ENCODE results near the gene DCLK1.
"Not testable (repeated sequence)": the region's sequence is repeated elsewhere in the genome, so short reads cannot be mapped to it uniquely, and the experiment has no call there.

DCLK1 gene

DNA sequence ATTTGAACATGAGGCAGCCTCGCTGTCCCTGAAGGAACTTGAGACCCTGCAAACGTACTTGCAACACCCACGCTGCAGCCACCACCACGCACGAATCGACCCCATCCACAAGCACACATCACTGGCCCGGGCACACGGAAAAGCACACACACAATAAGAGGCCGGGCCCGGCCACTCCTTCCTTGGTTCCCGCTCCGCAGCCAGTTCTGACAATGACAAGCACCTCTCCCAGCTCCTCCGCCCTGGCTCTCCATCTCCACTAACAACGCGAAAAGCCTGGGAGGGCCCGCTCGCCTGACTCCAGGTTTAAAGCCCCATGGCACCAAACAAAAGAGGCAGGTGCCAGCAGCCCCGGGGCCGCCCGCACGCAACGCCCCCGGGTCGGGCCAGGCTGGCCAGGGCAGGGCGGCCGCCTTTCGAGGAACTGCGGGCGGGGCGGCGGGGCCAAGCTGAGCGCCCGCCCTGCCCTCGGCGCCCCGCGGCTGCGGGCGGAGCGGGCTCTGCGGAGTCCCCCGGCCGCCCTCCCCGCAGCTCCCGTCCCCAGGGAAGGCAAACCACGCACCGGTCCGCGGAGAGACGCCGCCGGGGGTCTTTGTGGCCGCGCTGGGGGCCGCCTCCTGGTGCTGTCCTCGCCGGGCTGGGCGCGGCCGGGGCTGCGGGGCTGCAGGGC is 495 bp downstream of the DCLK1 start:
- DNase-seq: peak; percentile 12

DNA sequence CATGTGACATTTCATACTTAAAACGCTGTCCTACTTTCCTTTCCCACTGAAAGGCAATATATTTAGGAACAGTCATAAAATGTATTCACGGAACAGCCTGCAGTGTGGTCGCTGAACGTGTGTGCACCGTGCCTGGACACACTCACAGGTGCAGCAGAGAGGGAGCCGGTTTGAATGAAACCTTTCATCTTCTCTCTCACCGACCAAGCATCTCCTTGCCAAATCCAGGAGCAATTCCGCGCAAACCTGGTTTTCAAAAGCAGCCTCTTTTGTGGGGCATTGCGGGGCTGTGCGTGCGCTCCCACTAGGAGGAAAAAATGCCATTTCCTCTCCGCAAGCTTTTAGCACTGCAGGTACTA is 1.0 kb downstream of the DCLK1 start:
- no peak for DNase-seq

DNA sequence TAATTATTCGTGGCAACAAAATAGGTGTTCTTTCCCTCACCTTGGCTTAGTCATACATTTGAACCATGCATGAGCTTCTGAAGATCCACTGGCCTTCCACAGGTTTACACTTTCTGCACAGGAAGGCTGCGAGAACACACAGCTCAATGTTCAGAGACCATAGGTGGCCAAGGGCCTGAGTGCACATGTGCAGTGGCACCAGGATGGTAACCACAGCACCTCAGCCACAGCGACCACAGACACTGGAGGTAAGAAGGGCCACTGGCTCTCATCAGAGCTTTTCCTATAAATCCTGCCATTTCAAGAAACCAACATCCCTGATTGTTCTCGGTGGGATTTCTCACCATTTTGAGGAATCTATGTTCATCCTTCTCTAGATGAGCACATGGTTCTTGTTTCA is 1.6 kb downstream of the DCLK1 start:
- DNase-seq: no peak

DNA sequence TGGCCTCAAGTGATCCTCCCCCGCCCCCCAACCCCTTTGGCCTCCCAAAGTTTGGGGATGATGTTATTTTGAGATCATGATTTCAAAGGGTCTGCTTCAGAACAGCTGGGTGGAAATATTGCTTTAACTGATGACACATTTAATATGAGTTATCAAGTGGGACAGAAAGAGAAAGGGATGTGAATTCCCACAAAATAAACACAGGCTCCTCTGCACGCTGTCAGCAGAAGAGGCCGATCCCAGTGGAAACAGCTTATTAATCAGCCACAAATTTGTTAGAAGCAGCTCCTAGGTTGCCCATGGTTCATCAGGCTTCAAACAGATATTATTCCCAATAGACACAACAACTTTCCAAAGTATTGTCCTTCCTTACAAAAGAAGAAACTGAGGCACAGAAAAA is 4.7 kb downstream of the DCLK1 start:
- DNase-seq: no peak

DNA sequence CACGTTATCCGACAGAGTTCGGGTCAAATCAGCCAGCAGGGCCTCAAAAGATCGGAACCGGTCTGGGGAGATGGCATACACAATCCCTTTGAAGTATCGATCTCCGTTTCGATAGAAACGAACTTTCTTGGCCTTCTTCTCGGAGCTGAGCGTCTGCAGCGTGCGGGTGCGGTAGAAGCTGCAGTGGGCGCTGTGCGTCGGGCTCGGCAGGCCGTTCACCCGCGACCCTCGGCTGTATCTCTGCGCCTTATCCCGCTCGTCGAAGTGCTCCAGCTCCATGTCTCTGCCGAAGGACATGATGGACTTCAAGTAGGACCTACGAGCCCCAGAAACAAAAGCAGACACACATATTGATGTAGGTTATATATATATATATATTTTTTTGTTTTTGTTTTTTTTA is 5.3 kb downstream of the DCLK1 start:
- no peak for DNase-seq

DNA sequence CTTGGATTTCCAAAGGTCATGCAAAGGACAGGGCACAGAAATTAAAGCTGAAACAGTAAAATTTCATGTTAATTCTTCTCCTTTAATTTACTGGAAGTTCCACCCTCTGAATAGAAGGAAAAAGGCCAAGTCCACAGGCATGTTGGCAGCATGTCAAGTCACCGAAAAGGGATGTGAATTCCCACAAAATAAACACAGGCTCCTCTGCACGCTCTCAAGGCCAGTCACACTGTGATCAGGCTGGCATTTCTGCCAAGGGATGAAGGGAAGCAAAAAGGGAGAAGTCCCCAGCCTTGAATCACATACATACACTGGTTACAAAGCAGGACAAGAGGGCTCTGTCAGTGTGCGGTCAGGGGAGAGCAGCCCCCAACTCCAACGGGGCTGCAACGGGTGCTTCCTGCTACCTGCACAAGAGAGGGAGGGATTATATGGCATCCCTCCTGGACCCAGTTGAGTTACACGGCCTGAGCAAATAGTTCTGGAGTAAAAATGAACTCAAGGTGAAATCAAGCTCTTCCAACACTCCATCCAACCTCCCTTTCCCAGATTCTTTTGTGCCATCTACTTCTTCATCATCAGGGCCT is 6.9 kb downstream of the DCLK1 start:
- peak; percentile 77 for DNase-seq

DNA sequence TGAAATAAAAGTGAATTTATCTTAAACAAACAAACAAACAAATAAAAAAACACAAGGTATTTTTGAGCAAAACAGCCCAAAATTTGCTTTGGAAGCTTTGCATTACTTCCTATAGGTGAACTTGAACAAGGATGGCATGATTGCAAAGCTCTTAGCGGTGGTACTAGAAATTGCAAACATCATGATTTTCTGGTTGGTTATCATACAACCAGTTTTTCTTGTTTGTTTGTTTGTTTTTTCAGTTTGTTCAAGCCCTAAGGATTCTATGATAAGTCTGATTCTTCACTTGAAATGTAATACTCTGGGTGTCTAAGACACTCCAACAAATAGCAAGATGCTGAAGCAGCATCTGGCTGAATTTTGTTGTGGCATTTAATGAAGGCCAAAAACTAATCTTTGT is 15.9 kb downstream of the DCLK1 start:
- DNase-seq: no peak

DNA sequence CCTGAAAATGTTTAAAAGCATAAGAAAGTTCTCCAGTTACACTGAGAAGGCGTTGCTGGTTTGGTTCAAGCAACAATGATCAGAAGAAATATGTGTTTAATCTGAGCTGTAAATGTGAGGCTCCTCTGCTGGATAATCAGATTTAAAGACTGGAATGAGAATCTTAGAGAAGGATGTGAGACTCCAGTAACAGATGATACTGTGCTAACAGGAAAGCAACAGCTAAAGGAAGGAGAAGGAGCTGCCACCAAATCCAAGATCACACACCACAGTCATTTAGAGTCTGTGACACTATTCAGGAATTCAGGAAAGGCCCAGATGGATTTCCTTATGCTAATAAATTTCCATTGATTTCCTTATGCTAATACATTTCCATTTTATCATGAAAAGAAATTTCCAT is 16.9 kb downstream of the DCLK1 start:
- DNase-seq: no peak

DNA sequence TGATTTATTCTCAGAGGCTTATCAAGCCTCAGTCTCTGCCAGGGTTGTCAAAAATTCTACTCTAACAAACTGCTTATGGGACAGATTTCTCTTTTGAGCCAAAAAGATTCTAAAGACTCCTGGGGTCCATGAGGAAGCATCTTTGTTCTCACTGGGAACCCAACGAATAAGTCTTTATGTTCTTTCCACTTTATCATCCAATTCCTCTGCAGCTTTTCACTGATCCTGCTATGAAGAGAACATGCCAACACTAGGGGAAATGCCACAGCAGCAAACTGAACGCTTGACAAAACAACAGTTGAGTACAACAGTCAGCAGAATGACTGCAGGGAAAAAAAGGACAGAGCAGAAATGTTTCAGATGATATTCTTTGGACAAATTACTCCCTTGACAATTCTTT is 22.2 kb downstream of the DCLK1 start:
- no peak for DNase-seq

DNA sequence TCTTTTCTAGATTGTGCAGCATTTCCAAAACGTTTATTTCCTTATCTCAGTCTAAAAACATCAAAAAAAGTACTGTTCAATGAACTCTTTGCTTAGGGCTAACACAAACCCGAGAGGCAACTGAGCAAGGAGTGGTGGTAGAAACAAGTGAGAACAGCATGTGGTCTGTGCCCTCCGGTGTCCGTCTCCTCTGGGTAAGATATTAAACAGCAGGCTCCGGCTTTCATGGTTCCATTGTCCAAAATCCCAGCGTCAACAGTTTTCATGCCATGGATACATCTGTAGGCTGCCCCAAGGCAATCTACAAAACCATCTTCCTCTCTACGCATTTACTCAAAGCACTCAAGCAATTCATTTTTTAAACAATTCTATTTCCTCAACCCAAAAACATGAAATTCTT is 22.8 kb downstream of the DCLK1 start:
- DNase-seq: no peak

DNA sequence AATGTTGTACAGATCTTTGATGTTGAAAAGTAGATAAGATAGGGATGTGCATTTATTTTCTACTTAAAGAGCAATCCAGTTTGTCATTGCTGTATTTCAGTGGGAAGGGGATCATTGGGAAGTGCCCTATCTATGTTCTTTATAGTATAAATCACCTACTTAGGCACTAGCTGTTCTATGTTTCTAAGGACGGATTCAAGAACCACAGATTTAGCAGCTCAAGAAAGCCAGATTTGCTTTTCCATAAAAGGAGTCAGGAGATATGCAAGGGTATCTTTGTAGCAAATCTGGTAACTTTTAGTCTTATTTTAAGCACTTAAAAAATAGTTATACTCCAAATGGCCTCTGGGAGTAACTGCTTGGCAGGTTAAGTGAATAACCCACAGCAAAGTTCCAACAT is 23.7 kb downstream of the DCLK1 start:
- DNase-seq: no peak

DNA sequence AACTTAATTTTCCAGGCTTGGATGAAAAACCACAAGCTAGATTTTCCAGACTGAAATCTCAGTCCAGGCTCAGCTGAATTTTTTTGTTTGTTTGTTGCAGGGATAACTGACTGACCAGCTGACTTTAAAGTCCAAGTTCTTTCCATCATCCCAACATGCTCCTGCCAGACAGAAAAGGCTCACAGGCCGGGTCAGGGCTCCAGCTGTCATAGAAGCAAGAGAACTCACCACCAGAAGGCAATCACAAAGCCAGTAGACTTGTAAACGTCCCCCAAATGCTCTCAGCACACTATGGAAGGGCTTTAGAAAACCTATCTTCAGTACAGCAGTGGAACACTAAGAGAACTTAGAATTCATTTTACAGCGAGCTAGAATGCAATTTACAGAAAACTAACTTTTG is 25.5 kb downstream of the DCLK1 start:
- DNase-seq: no peak

DNA sequence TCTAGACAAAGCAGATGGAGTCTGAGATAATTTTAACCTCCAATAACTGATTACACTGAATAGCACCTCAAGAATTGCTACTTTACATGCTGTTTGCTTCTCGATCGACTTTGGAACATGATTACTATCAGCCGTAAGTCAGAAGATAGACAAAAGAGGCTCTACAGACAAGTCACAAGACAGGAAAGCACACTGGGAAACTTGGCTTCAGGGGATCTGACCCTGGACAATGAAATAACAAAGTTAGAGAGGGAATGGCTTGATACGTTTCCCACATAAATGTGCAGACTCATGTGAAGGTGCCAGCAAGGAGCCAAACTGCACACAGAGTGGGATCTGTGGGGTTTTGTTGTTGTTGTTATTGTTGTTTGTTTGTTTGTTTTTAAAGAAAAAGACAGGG is 28.5 kb downstream of the DCLK1 start:
- no peak for DNase-seq

DNA sequence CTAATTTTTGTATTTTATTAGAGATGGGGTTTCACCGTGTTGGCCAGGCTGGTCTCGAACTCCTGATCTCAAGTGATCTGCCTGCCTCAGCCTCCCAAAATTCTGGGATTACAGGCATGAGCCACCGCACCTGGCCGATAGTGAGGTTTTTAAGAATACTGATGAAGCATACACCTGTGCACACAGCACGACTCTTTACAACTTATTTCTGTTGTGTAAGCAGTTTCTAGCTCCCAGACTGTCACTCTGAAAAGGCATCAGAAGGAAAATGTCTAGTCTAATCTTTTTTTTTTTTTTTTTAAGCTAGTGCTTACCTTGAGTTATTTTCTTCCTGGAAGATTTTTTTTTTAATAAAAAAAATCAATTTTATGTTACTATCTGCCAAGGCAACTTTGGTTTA is 29.3 kb downstream of the DCLK1 start:
- DNase-seq: not testable (repeated sequence)

DNA sequence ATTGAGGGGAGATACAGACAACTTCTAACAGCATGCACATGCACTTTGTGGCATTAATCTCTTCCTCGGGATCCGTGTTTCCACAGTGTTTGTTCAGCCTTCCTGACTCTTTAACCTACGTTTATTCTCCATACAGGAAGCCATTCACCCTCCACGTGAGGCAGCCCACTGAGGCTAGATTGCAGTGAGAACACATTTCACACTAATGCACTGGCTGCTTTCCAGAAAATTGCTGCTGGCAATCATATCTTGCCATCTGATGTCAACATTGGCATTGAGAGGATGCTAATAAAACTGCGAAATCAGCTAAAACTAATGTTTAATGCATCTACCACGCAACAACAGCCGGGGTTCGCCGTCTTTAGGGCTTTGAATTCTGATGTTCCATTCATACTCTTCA is 30.0 kb downstream of the DCLK1 start:
- no peak for DNase-seq

DNA sequence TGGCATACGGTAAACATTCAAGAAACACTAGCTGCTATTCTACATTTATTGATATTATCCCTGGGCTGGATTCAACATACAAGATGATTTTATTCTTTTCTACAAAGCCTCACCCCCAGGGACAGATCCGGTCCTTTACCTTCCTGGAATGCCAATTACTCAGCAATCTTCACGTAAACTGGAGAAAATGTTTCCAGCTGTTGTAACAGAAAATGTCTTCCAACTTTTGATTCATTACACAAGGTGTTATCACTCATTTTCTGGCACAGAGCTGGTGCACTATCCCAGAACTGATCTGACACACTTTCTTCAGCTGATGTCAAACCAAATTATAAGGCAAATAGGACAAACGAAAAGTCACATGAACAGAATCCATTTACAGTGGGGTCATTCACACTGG is 33.1 kb downstream of the DCLK1 start:
- peak; percentile 14 for DNase-seq

DNA sequence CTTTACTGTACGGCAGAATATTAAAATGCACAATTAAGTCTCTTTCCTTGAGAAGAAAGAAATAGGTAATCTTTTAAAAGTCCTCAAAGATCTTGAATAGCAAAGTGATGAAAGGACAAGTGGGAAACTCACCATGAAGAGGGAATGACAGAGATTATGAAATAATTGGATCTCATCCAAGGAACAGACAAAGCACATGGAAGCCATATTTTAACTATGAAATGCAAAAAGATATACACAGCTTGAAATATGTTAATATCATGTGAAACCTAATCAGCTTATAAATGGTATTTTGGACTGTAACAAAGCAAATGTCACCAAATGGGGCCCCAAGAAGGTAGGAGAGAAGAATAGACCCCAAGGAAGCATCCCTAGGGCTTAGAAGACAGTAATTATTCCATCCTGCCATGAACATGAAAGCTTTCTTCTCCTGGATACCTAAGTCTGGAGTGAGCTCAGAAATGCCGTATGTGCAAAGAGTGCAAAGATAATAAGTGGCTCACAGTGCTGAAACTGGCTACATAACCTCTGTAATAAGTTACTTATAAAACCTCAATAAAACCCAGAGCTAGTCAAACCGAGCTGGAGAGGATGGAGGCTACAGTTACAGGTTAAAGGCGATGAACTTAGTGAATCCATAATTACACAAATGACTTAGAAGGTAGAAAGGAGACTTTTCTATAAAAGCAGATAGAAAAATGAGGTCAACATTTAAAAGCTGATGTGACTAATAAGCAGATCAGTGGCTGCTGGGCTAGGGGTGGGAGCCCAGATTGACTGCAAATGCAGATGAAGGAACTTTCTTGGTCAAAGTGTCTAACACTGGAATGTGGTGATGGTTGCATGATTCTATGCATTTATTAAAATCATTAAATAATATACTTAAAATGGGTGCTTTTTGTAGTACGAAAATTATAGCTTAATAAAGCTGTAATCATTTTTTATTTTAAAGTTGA is 34.4 kb downstream of the DCLK1 start:
- DNase-seq: peak; percentile 35

DNA sequence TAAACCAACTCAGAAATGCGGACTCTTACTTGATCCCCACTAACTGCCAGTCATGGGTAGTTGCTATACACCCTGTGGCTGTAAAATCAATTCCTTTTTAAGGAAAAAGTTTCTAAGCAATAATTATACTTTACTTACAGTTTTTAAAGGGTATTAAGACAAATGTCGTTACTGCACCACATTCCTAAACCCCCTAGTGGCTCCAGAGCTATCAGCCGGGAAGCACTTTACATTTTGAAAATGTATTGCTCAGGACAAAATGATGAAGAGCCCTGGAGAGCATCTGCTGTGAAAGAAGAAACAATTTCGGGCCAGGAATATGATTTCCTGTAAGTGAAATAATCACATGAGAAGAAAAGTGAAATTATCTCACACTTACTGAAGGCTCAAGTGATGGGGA is 36.7 kb downstream of the DCLK1 start:
- no peak for DNase-seq

DNA sequence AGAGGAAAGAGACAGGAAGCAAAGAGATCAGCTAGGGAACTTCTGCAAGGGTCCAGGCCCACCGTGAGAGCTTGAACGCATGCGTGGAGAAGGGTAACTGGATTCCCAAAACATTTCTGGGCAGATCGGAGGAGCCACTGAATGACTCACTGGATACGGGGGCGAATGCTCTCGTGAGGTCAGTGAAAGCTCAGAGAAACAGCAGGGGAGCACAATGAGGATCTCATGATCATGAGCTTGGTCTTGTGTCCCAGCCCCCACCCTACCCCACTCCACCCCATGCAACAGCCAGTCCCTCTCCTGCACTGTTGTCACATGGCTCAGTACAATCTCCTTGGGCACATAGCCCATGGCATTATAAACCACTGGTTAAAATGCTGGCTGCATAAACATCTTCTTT is 40.6 kb downstream of the DCLK1 start:
- no peak for DNase-seq

DNA sequence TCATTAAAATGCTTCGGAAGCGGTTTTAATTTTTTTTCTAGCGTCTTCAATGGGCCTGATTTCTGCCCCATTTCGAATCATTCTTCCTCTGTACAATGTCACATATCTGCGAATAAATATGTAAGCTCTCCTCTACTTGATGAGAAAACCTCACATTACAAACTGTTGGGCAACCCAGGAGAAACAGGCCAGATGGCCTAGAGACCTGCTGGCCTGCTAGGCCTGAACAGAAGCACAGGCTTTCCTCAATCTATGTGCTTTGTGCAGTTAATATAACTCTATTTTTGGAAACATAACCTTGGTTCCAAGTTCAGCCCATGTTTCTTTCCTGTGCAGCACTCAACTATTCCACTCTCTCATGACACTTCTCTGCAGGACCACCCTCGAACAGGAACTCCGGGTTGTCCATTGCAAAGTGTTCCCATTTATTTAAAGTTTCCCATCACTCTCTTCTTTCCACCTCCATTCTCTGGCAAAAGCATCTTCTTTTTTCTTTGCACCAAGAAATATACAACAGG is 42.0 kb downstream of the DCLK1 start:
- DNase-seq: no peak

DNA sequence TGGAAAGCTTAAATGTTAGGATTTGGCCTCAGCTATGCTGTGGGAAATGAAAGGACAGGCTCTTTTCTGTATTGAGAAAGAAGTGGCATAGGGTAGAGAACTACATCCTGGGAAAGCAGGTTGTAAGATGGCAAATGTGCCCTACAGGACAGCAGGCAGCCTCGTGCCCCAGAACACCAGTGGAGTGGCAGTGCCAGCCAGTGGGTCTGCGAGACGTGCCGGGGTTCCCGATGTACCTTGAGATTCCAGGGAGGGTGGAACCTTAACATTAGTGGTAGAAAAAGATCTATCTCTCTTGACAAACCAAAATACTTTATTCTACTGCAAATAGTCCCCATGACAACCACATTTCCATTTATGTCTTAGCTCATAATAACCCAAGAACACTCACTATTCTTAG is 42.7 kb downstream of the DCLK1 start:
- no peak for DNase-seq

DNA sequence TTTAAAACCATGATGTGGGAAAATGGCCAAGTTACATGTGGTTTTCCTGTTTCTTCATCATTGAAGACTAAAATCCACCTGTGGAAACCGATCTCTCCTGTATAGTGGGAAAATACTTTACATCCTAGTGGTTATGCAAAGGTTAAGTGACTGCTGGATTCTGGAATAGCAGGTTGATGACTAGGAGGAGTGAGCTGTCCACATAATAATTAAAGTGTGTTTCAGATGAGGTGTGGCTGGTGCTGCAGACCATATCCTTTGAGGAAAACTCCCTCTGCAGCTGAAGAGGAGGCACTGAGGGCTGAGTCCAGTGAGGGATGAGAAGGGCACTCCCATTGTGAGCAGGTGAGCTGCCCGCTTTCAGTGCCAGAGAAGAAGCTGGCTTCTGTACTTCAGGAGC is 43.2 kb downstream of the DCLK1 start:
- DNase-seq: no peak

DNA sequence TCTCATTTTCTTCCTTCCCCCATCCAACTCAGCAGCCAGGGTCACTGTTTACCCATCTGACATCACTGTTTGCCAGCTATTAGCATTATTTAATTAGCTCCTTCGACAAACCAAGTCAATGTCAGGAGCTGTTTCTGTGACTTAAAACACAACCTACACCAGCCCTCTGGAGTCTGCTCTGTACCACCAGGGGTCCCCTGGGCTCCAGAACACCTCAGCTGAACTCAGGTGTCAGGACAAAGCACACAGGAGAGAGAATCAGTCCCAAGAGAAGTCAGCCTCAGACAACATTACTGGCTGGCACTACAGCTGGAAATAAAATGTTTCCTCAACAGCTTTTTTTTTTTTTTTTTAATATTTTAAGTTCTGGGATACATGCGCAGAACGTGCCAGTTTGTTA is 45.1 kb downstream of the DCLK1 start:
- no peak for DNase-seq

DNA sequence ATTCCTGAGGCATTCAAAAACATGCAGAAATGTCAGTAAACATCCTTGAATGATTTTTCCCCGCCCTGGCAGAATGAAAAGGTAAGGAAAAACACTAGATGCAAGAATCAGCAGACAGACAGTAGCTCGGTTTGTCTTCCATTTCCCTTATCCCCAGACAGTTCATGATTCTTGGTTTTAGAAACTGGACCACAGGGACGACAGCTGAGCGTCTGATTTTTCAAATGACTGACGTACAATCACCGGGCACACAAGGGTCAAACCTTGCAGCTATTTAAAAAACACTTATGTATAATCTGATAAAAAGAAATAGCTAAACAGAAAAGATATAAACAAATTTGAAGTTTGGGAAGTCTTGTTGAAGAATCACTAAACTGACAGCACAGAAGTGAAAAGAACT is 47.1 kb downstream of the DCLK1 start:
- no peak for DNase-seq

All from fibroblast of skin of right biceps (primary cell).